HepG2 (cell line): ENCODE data around the gene CAMTA1. TPM values are rescaled to one million over a fixed set of nuclear protein-coding genes. Genes with fewer than 3 reads are reported as not detected.
A peak's percentile ranks its signal among the peaks of the same experiment; 100 is the strongest.

Experiments used
- ATAC-seq: fragments of 200-7000 bp; cut with Tn5 transposase; 3 replicates; pipeline ENCODE4 v1.9.1; 2020; ENCODE audit warnings: mild to moderate bottlenecking, moderate library complexity
- BruUV-seq: library from RNA; stranded (reverse); fragments of 400-500 nt; replicated peaks from 2 replicates; lab custom pipeline; 2021; lab: Mats Ljungman, UMichigan
- CTCF ChIA-PET: fragments of 300-600 bp; formaldehyde crosslinking; extraction: SDS; loops from one replicate; lab custom pipeline; 2021; ENCODE audit warnings: low total read pairs, inconsistent platforms, low intra/inter-chr PET ratio; lab: Yijun Ruan, JAX
- POLR2A ChIA-PET: fragments of 350-600 bp; sonication (Branson Sonifier 250); formaldehyde crosslinking; loops from one replicate; lab custom pipeline; 2020; ENCODE audit warnings: antibody characterized with exemption, inconsistent platforms; lab: Yijun Ruan, JAX
- DNase-seq: peaks from one replicate; pipeline ENCODE4 v3.0.0-alpha.2; 2015; ENCODE audit warnings: low spot score
- FAIRE-seq: peaks from 3 replicates; lab custom pipeline; 2011; peaks lifted over from hg19 to GRCh38; lab: Jason Lieb, UNC
- H2AFZ ChIP-seq: one replicate; pipeline ENCODE4 v1.6.1; 2011; ENCODE audit warnings: low read length, inconsistent platforms
- H3K27ac ChIP-seq: fragments of 300-600 bp; 3 replicates; pipeline ENCODE4 v1.8.0; 2011; ENCODE audit warnings: mixed run types, mild to moderate bottlenecking, mixed read lengths, low read length, inconsistent platforms; ENCODE audit not compliant: insufficient read depth; ENCODE audit errors: extremely low read length
- H3K27me3 ChIP-seq, 2 experiments: fragments of 200-600 bp in 1 of 2; 2 replicates in 1 of 2; 3 replicates in 1 of 2; pipeline versions ENCODE4 v1.6.0 to v1.8.0; 2011; ENCODE audit warnings: low read length in 2 of 2, mild to moderate bottlenecking in 2 of 2, moderate library complexity in 2 of 2, inconsistent platforms in 1 of 2; ENCODE audit not compliant: insufficient read depth in 2 of 2, control insufficient read depth in 1 of 2
- H3K36me3 ChIP-seq, 2 experiments: fragments of 200-600 bp in 1 of 2; replicated peaks in 1 of 2; 2 replicates in 1 of 2; 3 replicates in 1 of 2; pipeline versions ENCODE4 v1.5.1 to v1.8.0; 2011; ENCODE audit warnings: low read length in 2 of 2, inconsistent platforms in 1 of 2; ENCODE audit not compliant: insufficient read depth in 2 of 2, control insufficient read depth in 1 of 2
- H3K4me1 ChIP-seq: 2 replicates; pipeline ENCODE4 v1.5.1; 2012; ENCODE audit warnings: low read length, inconsistent platforms; ENCODE audit not compliant: insufficient read depth
- H3K4me2 ChIP-seq: 2 replicates; pipeline ENCODE4 v1.6.0; 2011; ENCODE audit warnings: low read depth, low read length, inconsistent platforms
- H3K4me3 ChIP-seq, 3 experiments: fragments of 200-600 bp in 1 of 3; sonication (generic), shearing (Covaris generic) in 1 of 3; replicated peaks in 1 of 3; 2 replicates each; pipeline ENCODE4 v1.5.1; 2011 to 2016; ENCODE audit warnings: low read length in 3 of 3, inconsistent platforms in 2 of 3, low read depth in 2 of 3, mild to moderate bottlenecking in 2 of 3, control low read depth in 1 of 3, mixed read lengths in 1 of 3; ENCODE audit not compliant: insufficient read depth in 1 of 3
- H3K79me2 ChIP-seq: one replicate; pipeline ENCODE4 v1.6.1; 2011; ENCODE audit warnings: low read length, inconsistent platforms; ENCODE audit not compliant: insufficient read depth
- H3K9ac ChIP-seq: 2 replicates; pipeline ENCODE4 v1.6.0; 2011; ENCODE audit warnings: mild to moderate bottlenecking, low read depth, low read length, inconsistent platforms; ENCODE audit not compliant: insufficient read depth
- H3K9me3 ChIP-seq: 2 replicates; pipeline ENCODE4 v1.5.1; 2012; ENCODE audit warnings: mild to moderate bottlenecking, low read length
- H4K20me1 ChIP-seq: 2 replicates; pipeline ENCODE4 v1.6.0; 2011; ENCODE audit warnings: inconsistent platforms, mild to moderate bottlenecking, low read length, moderate library complexity; ENCODE audit not compliant: insufficient read depth
- CTCF ChIP-seq: sonication (generic); formaldehyde crosslinking; IDR thresholded peaks from 2 replicates; pipeline ENCODE4 v1.5.0; 2020; ENCODE audit warnings: mild to moderate bottlenecking, missing genetic modification reagents, moderate library complexity
- DRAP1 ChIP-seq: IDR thresholded peaks from 2 replicates; pipeline ENCODE4 v1.6.1; 2016; ENCODE audit warnings: missing genetic modification reagents, missing compliant biosample characterization
- GMEB2 ChIP-seq: IDR thresholded peaks from 2 replicates; pipeline ENCODE4 v1.6.1; 2016; ENCODE audit warnings: missing biosample characterization, missing genetic modification reagents, low read depth
- HHEX ChIP-seq: IDR thresholded peaks from 2 replicates; pipeline ENCODE4 v1.6.1; 2016; ENCODE audit warnings: control low read depth
- JARID2 ChIP-seq: sonication (generic); formaldehyde crosslinking; IDR thresholded peaks from 2 replicates; pipeline ENCODE4 v1.8.1; 2023; ENCODE audit warnings: missing genetic modification reagents, inconsistent platforms; ENCODE audit not compliant: insufficient replicate concordance
- LBX2 ChIP-seq: sonication (generic); formaldehyde crosslinking; IDR thresholded peaks from 2 replicates; pipeline ENCODE4 v1.5.0; 2020; ENCODE audit warnings: missing genetic modification reagents, mild to moderate bottlenecking, borderline replicate concordance
- NFIC ChIP-seq: IDR thresholded peaks from 2 replicates; pipeline ENCODE4 v1.6.1; 2012; ENCODE audit warnings: mild to moderate bottlenecking, low read length, inconsistent platforms
- NRL ChIP-seq: sonication (generic); formaldehyde crosslinking; IDR thresholded peaks from 2 replicates; pipeline ENCODE4 v1.5.0; 2020; ENCODE audit warnings: missing genetic modification reagents, mild to moderate bottlenecking, moderate library complexity, borderline replicate concordance
- RFX1 ChIP-seq: fragments of 450-650 bp; IDR thresholded peaks from 2 replicates; pipeline ENCODE4 v1.6.1; 2017
- SMARCE1 ChIP-seq: fragments of 450-650 bp; IDR thresholded peaks from 2 replicates; pipeline ENCODE4 v1.6.1; 2017; ENCODE audit warnings: borderline replicate concordance
- STAG1 ChIP-seq: sonication (generic); formaldehyde crosslinking; IDR thresholded peaks from 2 replicates; pipeline ENCODE4 v1.4.0; 2020; ENCODE audit warnings: missing genetic modification reagents
- ZNF24 ChIP-seq: fragments of 450-650 bp; IDR thresholded peaks from 2 replicates; pipeline ENCODE4 v1.6.1; 2017; ENCODE audit warnings: antibody characterized with exemption, mild to moderate bottlenecking
- ZNF432 ChIP-seq: sonication (generic); formaldehyde crosslinking; IDR thresholded peaks from 2 replicates; pipeline ENCODE4 v1.5.0; 2020; ENCODE audit warnings: missing genetic modification reagents, mild to moderate bottlenecking, borderline replicate concordance
- WGBS: methylation state at CpG from one replicate; pipeline ENCODE4 v1.1.6; 2017; ENCODE audit warnings: low lambda C conversion rate; 5-methylcytosine and 5-hydroxymethylcytosine counted together
- in situ Hi-C: cut with HindIII; loops from 2 replicates; pipeline ENCODE4 v1.10.0; 2017; ENCODE audit warnings: low pct_unique_long_range_greater_than_20kb; ENCODE audit not compliant: extremely low pct_ligation_motif_present
- intact Hi-C: fragments of 100-400 bp; cut with micrococcal nuclease; formaldehyde crosslinking; loops from one replicate; pipeline ENCODE4 v1.10.0; 2022; ENCODE audit not compliant: unreplicated experiment
- polyA plus RNA-seq, 8 experiments: library from polyadenylated mRNA; depleted of rRNA in 3 of 8; stranded (reverse) in 7 of 8; unstranded in 1 of 8; fragments of >200 nt; fragmentation: Illumina TruSeq in 4 of 8; extraction: Trizol in 4 of 8; gene quantifications; 2 replicates each; pipeline versions ENCODE4 v1.2.1 to v1.2.3, GENCODE V29; 2011 to 2016; ENCODE audit warnings: low read depth in 4 of 8, missing spikeins in 1 of 8, mixed read lengths in 1 of 8; ENCODE audit not compliant: insufficient read depth in 1 of 8
- total RNA-seq, 5 experiments: library from RNA; depleted of rRNA; stranded (reverse); fragments of >200 nt; fragmentation: Illumina TruSeq; extraction: Trizol; gene quantifications; 2 replicates each; pipeline ENCODE4 v1.2.3, GENCODE V29; 2016; ENCODE audit warnings: low read depth in 1 of 5

The CAMTA1 gene
- total and polyA plus RNA-seq, 2 of the 13 experiments (the other 11 are each of a cell fraction or from before 2014, with no cell fraction given): 25.0 to 36.4 TPM

- Histone ChIP-seq H3K36me3 (no peaks in the 10 kb centered on the region), H3K27ac (no peak overlapping the region), H2AFZ (no peak overlapping the region), H3K4me2 (no peak overlapping the region), H4K20me1 (no peaks in the 10 kb centered on the region), H3K27me3 (peaks cover 1 to 15% of the 10 kb centered on the region in 2 experiments; a peak in 2 of 5 replicates), H3K79me2 (no peaks in the 10 kb centered on the region), H3K9me3 (no peaks in the 10 kb centered on the region), H3K4me1 (no peaks in the 10 kb centered on the region), H3K9ac (no peak overlapping the region), H3K4me3 (no peak overlapping the region)
- DNase-seq (peak; percentile 30), FAIRE-seq (no peak), ATAC-seq (peak; percentile 86)
- WGBS: 15% methylated on average over 9 of the region's 10 CpGs
- ChIA-PET CTCF (no interaction called here), POLR2A (no interaction called here)
- BruUV-seq: no TSS peak
- in situ Hi-C loops: no loop called here
- TF ChIP-seq JARID2 (no peak), CTCF (CRISPR knock-in tag) (peak; percentile 57), STAG1 (CRISPR knock-in tag) (peak; percentile 22; the same call in 1 of the 2 replicates)
- intact Hi-C loops: no loop called here
Observed at GRCh38 chr1:6998267-6998666, 213.0 kb downstream of the CAMTA1 start.

- no peak for FAIRE-seq
- H3K9ac ChIP-seq: no peak overlapping the region
- CTCF ChIA-PET: no interaction called here
- H3K36me3 ChIP-seq: no peaks in the 10 kb centered on the region
- intact Hi-C loops (no loop called here), in situ Hi-C loops (no loop called here)
- 46% methylated on average over 4 of the region's 6 CpGs for WGBS
- H3K27me3 ChIP-seq: peaks cover 3 to 27% of the 10 kb centered on the region in 2 experiments; a peak in 2 of 5 replicates
- no peaks in the 10 kb centered on the region for H3K4me1 ChIP-seq
- no TSS peak for BruUV-seq
- DNase-seq: no peak
- no peaks in the 10 kb centered on the region for H3K9me3 ChIP-seq
- H3K79me2 ChIP-seq: no peaks in the 10 kb centered on the region
- no peak overlapping the region for H3K4me2 ChIP-seq
- H4K20me1 ChIP-seq: no peaks in the 10 kb centered on the region
- H2AFZ ChIP-seq: no peak overlapping the region
- H3K27ac ChIP-seq: no peak overlapping the region
- no peak for ATAC-seq
- H3K4me3 ChIP-seq: no peak overlapping the region
- POLR2A ChIA-PET: no interaction called here
- no peak for TF ChIP-seq DRAP1
- no peak for TF ChIP-seq NRL (CRISPR knock-in tag)
- no peak for TF ChIP-seq HHEX (CRISPR knock-in tag)
- no peak for TF ChIP-seq SMARCE1
- no peak for TF ChIP-seq NFIC
- TF ChIP-seq GMEB2 (CRISPR knock-in tag): no peak
- no peak for TF ChIP-seq LBX2 (CRISPR knock-in tag)
- TF ChIP-seq ZNF432: no peak
- TF ChIP-seq RFX1: no peak
- TF ChIP-seq ZNF24: no peak
Observed at GRCh38 chr1:6999826-7000225, 214.6 kb downstream of the CAMTA1 start.
